ENCODE data around the gene KIAA1217. TPM values are rescaled to one million over a fixed set of nuclear protein-coding genes. Genes with fewer than 3 reads are reported as not detected.

The KIAA1217 gene
- total RNA-seq, 4 donors from 2014 or later = 67.3 to 104 (median 89.8) TPM

DNA sequence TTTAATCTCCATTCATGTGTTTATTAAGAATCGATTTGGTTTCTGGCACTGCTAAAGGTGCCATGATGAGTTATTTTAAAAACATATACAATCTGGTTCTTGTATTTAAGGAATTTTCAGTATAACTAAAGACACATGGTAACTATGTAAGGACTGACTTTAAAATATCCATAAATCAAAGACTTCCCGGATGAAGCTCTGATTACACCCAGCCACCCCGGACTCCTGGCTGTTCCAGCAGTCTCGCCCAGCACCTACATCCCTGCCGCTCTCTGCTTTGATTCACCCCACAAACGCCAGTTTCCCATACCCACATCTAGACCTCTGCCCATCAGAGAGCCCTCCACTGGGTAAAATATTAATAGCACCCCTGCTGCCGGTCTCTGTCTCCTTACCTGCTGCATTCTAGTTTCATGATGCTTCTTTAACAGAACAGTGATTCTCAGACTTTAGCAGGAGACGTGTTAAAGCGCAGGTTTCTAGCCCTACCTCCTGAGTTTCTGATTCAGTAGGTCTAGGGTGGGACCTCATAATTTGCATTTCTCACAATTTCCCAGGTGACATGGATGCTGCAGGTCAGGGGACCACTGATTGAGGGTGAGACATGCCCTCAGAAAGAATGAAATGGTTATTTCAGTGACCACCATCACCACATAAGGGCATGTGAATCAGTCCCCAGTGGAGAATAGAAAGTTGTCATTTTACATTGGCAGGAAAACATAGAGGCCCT lies 185.7 kb downstream of the KIAA1217 start:
- WGBS, 2 donors = 86 to 91% methylated on average over 9 of the region's 9 CpGs
- H3K9me3 ChIP-seq = no peaks in the 10 kb centered on the region
- intact Hi-C loops (cut with DNase I) = no loop called here

DNA sequence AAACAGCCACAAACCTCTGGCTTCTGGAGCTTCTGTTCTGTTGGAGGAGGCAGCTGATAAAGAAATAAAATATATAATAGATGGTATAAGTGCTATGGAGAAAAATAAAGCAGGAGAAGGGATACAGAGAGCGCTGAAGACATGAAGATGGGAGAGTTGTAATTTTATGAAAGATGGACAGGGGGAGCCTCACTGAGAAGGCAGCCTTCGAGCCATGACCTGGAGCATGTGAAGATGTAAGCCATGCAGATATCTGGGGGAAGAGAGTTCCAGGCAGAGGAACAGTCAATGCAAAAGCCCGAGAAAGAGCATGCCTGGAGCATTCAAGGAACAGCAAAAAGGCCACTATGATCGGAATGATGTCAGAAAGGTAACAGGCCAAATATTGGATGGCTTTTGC lies 187.5 kb downstream of the KIAA1217 start:
- intact Hi-C loops (cut with DNase I) = no loop called here
- Histone ChIP-seq H3K27ac (no peak overlapping the region), H3K36me3 (no peaks in the 10 kb centered on the region), H3K27me3 (no peaks in the 10 kb centered on the region), H3K4me3 (replicated peaks in 1 of 3) (no peak overlapping the region), H3K9me3 (no peaks in the 10 kb centered on the region), H3K4me1 (peaks cover 7 to 11% of the 10 kb centered on the region in 2 donors)
- no peak for DNase-seq
- TF ChIP-seq POLR2A (IDR thresholded peaks at IDR 0.05) = no peak
- TF ChIP-seq, protein P1, sequence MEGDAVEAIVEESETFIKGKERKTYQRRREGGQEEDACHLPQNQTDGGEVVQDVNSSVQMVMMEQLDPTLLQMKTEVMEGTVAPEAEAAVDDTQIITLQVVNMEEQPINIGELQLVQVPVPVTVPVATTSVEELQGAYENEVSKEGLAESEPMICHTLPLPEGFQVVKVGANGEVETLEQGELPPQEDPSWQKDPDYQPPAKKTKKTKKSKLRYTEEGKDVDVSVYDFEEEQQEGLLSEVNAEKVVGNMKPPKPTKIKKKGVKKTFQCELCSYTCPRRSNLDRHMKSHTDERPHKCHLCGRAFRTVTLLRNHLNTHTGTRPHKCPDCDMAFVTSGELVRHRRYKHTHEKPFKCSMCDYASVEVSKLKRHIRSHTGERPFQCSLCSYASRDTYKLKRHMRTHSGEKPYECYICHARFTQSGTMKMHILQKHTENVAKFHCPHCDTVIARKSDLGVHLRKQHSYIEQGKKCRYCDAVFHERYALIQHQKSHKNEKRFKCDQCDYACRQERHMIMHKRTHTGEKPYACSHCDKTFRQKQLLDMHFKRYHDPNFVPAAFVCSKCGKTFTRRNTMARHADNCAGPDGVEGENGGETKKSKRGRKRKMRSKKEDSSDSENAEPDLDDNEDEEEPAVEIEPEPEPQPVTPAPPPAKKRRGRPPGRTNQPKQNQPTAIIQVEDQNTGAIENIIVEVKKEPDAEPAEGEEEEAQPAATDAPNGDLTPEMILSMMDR (IDR thresholded peaks at IDR 0.05) = no peak
- 96% methylated on average over 4 of the region's 4 CpGs for WGBS, 2 donors

More for the DNA sequence above, 185.7 kb downstream of the KIAA1217 start:
- peaks cover 7 to 16% of the 10 kb centered on the region in 2 donors for H3K4me1 ChIP-seq
- no peak overlapping the region for H3K4me3 ChIP-seq (replicated peaks in 1 of 3)
- H3K27me3 ChIP-seq = no peaks in the 10 kb centered on the region
- no peak overlapping the region for H3K27ac ChIP-seq
- TF ChIP-seq, protein P1 (IDR thresholded peaks at IDR 0.05) = no peak
- no peak for TF ChIP-seq POLR2A (IDR thresholded peaks at IDR 0.05)
- no peak for DNase-seq
- no peaks in the 10 kb centered on the region for H3K36me3 ChIP-seq

DNA sequence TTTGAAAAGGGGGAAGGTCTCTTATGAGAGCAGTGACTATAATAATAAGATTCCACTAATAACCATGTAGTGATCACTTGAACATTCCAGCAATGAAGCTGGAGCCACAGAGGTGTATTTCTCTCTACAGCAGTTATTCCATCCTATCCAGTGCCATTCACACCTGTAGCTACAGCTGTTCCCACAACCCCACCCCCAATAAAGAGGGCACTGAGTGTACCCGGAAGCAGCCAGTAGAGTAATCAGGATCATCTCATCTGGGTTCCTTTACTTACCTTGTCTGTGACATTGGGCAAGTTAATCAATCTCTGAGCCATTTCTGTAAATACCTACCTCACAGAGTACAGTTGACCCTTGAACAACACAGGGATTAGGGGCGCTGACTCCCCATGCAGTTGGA lies 188.7 kb downstream of the KIAA1217 start:
- TF ChIP-seq, protein P1 (IDR thresholded peaks at IDR 0.05) = no peak
- TF ChIP-seq POLR2A (IDR thresholded peaks at IDR 0.05) = no peak
- WGBS, 2 donors = 85 to 95% methylated on average over 2 of the region's 2 CpGs
- H3K4me3 ChIP-seq (replicated peaks in 1 of 3) = no peak overlapping the region
- no peak for DNase-seq
- no peaks in the 10 kb centered on the region for H3K9me3 ChIP-seq
- peaks cover 5 to 7% of the 10 kb centered on the region in 2 donors for H3K4me1 ChIP-seq
- intact Hi-C loops (cut with DNase I) = no loop called here
- no peaks in the 10 kb centered on the region for H3K36me3 ChIP-seq
- H3K27me3 ChIP-seq = no peaks in the 10 kb centered on the region
- H3K27ac ChIP-seq = no peak overlapping the region

DNA sequence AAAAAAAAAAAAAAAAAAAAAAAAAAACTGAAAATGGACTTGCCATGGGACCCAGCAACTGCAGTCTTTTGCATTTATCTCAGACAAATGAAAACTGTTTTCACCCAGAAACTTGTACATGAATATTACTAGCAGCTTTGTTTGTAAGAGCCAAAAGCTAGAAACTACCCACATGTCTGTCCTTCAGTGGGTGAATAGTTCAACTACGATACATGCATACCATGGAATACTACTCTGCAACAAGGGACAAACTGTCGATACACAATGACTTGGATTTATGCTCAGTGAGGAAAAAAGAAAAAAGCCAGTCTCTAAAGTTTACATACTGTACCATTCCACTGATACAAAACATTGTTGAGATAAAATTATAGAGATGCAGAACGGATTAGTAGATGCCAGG lies 195.6 kb downstream of the KIAA1217 start:
- intact Hi-C loops (cut with DNase I) = no loop called here
- H3K4me1 ChIP-seq = no peaks in the 10 kb centered on the region
- WGBS, 2 donors = 80 to 84% methylated on average over 3 of the region's 3 CpGs

DNA sequence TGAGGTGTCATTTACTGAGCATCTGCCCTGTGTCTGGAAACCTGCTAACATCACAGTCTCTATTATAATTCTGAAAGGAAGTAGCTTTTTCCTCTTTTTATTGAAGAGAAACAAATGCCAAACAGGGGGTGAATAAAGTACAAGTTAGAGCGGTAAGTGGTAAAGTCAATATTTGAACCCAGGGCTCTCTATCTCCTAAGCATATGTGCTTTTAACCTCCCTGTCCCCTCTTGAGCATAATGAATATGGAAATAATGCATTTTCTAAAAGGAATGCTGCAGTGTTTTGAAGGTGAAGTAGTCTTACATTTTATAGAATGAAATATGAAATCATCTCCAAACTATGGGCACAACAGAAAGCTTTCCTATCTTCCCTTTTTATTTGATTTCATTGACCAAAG lies 196.7 kb downstream of the KIAA1217 start:
- Histone ChIP-seq H3K27ac (no peak overlapping the region), H3K27me3 (no peaks in the 10 kb centered on the region)
- 45 to 93% methylated on average over 1 of the region's 1 CpG for WGBS, 2 donors

More for the DNA sequence above, 195.6 kb downstream of the KIAA1217 start:
- no peak overlapping the region for H3K4me3 ChIP-seq (replicated peaks in 1 of 3)
- TF ChIP-seq, protein P1 (IDR thresholded peaks at IDR 0.05) = no peak
- no peak for TF ChIP-seq POLR2A (IDR thresholded peaks at IDR 0.05)
- no peaks in the 10 kb centered on the region for H3K9me3 ChIP-seq
- no peaks in the 10 kb centered on the region for H3K27me3 ChIP-seq
- H3K27ac ChIP-seq = no peak overlapping the region
- no peak for DNase-seq
- H3K36me3 ChIP-seq = no peaks in the 10 kb centered on the region

More for the DNA sequence above, 196.7 kb downstream of the KIAA1217 start:
- H3K9me3 ChIP-seq = no peaks in the 10 kb centered on the region
- H3K4me1 ChIP-seq = peaks cover under 1 to 5% of the 10 kb centered on the region in 2 donors
- TF ChIP-seq, protein P1 (IDR thresholded peaks at IDR 0.05) = no peak
- TF ChIP-seq POLR2A (IDR thresholded peaks at IDR 0.05) = no peak
- DNase-seq = no peak
- no peaks in the 10 kb centered on the region for H3K36me3 ChIP-seq
- intact Hi-C loops (cut with DNase I) = no loop called here
- no peak overlapping the region for H3K4me3 ChIP-seq (replicated peaks in 1 of 3)

All from thyroid gland (tissue), 4 donors.